Measurements from ENCODE around the gene AK9.
"Not testable (repeated sequence)": the region's sequence is repeated elsewhere in the genome, so short reads cannot be mapped to it uniquely, and the experiment has no call there.

Gene AK9

DNA sequence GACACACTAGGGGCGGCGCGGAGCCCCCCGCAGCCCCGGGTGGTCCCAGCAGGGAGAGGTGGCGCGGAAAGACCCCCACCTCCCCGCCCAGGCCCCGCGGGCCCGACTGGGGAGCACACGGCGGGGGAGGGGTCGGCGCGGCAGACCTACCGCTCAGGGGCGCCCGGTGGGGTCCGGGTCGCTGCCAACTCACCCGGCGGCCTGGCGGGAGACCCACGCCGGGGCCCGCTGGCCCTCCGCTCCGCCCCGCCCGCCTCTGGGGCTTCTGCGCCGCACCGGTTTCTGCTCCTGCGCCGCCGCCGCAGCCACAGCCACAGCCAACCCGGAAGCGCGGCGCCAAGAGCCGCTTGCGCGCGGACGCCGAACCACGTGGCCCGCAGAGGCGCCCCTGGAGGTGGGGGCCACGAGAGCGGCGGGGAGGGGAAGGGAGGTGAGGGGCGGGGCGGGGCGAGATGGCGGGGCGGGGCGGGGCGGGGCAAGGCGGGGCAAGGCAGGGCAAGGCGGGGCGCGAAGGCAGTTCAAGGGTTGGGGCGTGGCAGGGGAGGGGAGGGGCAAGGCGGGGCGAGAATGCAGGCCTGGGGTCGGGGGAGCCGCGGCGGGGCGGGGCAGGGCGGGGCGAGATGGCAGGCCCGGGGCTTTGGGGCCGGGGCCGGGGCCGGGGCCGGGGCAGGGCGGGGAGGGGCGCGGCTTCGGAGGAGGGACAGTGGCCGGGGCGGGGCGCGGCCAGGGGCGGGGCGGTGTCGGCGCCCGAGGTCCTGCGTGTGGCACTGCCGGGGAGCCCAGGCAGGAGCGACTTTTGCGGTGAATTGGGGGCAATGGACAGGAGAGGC is 207.9 kb downstream of the AK9 start, which contains the start of gene ZBTB24:
Gene ZBTB24 (minus strand): TSS at position 315 of the 830 bp plus-strand sequence. CDS start 1,193 bp downstream, outside the sequence.
- peak; percentile 82 for DNase-seq (ENCODE audit: low read depth, low spot score)

DNA sequence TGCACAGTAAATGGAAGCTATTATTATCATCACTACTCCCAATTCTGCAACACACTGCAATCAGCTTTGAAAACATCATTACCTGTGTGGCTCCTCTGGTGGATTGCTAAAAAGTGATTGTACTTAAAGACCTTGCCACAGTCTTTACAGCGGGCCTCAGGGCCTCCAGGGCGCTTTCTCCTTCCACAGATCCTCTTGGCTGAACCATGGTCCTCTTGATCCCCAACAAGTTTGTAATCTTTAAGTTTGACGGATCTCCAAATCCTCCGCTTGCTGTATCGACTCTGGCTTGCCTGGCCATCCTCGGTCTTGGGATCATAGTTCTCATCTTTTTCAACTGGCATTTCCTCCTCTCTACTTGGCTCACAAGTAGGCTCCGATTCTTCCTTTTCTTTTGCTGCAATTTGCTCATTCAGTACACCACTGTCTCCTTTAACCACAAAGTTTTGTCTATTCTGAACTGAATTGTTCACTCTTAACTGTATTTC is 210.0 kb downstream of the AK9 start:
- DNase-seq (ENCODE audit: low read depth, low spot score) = no peak

DNA sequence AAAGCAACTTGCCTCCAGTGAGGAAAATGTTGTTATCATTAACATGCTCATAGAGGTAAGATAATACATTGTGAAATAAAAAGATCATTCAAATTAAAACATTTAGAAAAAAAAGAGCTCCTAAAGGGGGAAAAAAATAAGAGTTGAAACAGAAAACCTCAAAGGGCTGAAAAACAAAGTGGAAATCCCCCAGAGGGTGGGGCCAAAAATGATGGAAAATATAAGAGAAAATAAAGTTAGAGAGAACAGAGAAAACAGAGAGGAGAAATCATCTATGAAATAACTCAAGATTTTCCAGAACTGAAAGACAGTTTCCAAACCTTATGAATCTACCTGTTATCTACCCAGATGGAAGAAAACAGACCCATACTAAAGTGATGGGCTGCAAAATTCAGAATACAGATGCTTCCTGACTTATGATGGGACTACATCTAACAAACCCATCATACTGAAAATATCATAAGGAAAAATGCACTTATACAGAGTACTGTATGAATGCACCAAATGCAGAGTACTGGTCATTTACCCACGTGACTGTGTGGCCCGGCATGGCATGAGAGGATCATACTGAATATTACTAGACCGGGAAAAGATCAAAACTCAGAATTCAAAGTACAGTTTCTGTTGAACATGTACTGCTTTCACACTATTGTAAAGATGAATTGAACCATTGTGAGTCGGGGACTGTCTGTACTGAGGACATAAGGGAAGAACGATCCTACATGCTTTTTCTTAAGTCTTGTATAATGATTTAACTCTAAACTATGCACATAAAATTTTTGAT is 212.0 kb downstream of the AK9 start:
- no peak for DNase-seq (ENCODE audit: low read depth, low spot score)

DNA sequence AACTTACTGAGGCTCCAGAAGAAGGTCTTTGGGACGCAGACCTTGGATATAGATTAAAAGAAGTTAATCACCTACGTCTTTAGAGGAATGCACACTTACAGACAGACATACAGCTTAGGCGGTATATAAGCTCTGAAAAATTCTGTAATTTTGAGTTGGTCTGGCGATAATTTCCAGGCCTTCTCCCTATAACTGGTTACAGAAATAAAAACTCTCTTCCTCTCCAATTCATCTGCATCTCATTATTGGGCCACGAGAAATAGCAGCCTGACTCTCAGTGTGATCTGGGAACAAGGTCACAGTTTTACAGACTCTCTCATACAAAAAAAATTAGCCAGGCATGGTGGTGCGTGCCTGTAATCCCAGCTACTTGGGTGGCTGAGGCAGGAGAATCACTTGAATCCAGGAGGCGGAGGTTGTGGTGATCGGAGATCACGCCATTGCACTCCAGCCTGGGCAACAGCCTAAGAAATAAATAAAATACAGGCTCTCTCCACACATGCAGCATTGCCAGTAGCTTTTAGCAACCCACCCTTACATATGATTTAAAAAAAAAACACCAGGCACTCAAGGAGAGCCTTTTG is 212.7 kb downstream of the AK9 start:
- no peak for DNase-seq (ENCODE audit: low read depth, low spot score)

DNA sequence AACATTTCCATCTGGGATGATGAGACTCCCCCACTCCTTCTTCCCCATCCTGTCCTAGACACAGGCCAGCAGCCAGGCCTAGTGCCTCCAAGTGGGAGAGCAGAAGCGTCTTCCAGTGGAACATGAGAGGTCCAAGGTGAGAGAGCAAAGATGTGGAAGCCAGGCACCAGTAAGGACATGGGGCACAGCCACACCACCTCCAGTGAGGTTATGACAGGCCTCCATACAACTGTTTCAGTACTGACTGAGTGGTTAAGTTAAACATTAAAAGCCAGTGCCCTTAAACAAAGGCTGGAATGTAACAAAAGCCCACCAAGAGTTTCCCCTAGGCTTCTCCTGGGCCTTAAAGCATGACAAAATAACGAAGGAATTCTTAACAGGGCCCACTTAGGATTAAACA is 213.3 kb downstream of the AK9 start:
- DNase-seq (ENCODE audit: low read depth, low spot score) = no peak

DNA sequence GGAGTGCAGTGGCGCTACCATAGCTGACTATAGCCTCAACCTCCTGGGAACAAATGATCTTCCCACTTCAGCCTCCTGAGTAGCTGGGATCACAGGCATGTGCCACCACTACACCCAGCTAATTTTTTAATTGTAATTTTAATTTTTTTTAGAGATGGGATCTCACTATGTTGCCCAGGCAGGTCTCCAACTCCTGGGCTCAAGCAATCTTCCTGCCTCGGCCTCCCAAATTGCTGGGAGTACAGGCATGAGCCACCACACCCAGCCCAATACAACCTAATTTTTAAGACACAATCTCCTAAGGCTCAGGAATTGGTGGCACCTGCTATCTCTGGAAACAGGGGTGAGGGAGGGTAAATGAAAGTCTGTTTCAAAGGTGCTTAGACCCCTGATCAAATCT is 213.8 kb downstream of the AK9 start:
- no peak for DNase-seq (ENCODE audit: low read depth, low spot score)

DNA sequence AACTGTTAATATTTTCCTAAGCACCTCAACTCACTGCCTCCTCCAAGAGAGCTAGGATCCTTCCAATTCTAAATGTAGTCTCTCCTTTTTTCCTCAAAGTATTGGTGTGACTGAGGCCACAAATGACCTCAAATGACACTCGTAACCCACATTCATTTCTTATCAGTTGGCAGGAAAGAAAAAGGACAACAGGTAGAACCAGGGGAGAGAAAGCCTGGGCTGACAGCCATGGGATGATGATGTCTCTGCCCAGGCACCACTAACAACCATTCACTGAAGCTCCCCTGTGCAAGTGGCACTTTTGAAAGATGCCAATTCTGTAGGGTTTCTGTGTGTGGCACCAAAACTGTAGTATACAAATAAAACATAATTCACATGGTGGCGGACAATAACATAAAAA is 215.4 kb downstream of the AK9 start:
- DNase-seq (ENCODE audit: low read depth, low spot score) = no peak

DNA sequence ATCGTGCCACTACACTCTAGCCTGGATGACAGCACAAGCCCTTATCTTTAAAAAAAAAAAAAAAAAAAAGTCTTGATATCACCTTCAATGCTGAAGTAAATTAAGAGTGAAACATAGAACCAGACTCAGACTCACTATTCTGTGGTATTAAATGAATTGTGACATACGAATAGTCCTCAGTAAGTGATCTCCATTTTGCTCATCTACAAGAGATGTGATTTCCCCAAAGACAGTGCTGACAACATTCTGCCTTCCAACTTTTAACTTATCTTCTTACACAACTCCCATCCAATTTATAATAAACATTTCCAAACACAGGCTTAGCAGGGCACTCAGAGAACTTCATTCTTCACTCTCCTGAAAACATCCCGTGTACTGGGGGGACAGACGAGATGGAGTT is 216.0 kb downstream of the AK9 start:
- DNase-seq (ENCODE audit: low read depth, low spot score) = no peak

DNA sequence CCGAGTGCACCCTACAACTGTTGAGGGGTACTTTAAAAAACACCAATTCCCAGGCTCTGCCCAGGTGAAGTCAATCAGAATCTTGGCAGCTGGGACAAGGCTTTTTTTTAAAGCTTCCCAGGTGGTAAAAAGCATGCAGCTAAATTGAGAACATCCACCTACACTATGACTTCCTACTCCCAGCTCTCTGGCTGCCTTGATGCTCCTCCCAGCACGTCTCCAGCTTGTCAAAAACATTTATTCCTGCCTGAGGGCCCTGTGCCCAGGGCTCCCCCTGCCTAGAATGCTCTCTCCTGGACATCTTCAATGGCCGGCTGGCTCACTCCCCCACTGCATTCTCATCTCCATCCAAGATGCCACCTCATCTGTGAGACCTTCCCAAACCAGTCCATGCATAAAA is 217.9 kb downstream of the AK9 start:
- no peak for DNase-seq (ENCODE audit: low read depth, low spot score)

DNA sequence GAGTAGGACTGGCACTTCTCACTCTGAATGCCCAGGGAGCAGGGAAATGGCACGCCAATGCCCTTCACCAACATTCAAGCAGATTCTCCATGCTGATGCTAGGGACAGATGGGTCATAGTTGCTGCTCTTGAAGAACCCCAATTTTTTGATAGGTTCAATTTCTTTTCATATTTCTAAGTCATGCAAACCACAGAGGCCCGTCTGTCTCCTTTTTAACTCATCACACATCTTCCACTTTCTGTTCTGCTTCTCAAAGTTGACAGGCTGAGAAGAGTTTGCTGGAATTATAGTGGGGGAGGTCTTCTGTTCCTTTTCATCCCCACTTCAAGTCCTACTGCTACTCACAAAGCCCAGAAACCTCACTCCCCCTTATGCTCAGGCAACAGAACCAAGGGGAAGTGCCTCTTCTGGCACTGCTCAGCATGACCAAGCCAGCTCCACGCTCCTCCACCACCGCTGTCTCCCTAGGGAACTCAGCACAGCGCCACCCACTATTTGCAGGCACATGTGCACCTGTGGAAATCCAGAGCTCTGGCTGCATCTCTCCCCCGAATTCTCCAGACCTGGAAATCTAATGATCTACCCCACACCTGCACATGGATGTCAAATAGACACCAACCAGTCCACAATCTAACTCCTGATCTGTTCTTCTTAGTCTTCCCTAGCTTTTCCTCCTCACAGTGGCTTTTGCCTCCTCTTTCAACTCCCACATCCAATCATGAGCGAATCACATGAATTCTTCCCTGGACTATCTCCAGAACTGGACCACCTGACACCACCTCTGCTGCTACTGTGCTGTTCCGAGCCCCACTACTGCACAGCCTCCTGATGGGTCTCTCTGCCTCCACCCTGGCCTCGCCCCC is 218.6 kb downstream of the AK9 start:
- no peak for DNase-seq (ENCODE audit: low read depth, low spot score)

DNA sequence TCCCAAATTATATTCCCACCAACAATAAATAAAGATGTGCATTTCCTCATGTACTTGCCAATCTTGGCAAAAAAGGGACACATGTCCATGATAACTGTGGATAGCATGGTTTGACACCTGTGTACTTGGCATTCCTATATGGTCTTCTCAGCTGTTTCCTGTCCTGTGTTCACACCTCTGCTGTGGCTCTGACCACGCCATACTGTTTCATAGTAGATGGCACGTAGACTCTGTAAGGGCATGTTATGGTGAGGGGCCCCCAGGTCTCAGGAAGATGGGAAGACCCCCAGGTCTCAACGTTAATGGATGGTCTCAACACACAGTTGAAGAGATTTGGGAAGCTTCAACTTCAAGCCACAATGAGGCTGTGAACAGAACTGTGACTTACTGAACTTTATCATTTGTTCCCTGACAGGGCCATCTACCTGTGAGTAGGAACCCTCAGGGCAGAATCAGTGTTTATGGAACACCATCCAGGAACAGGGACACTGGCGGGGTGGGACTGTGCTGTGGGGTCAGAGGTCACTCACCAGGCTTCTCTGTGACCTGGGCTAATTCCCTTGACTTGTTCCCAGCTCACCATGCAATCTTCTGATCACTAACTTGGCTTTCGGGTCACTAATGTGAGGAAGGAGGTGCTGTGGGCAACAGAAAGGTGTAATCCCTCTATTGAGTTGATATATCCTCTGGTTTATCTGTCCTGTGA is 219.7 kb downstream of the AK9 start:
- no peak for DNase-seq (ENCODE audit: low read depth, low spot score)

DNA sequence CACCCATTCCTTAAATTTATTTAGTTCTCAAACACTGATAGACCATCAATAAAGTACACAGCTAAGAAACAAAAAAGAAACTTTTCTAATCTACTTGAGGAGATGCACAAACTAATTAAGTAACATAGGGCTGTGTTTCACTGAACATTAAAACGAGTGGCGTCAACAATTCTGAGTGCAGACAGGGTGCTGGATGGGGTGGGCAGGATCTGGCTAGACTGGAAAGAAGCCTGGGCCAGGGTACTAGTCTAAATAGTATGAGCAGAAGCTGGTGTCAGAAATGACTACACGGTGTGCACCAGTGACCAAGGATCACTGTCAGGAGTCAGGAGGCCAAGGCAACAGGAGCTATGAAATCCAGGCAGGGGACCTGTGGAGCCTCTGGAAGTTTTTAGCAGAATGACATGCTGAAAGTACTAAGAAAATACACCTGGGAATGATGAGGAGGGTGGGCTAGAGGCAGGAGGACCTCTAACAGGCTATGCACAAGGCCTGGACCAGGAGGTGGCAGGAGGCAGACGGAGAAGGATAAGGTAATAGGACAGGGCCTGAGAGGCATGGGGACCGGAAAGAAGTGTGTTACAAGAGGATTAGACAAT is 221.3 kb downstream of the AK9 start:
- DNase-seq (ENCODE audit: low read depth, low spot score) = no peak

DNA sequence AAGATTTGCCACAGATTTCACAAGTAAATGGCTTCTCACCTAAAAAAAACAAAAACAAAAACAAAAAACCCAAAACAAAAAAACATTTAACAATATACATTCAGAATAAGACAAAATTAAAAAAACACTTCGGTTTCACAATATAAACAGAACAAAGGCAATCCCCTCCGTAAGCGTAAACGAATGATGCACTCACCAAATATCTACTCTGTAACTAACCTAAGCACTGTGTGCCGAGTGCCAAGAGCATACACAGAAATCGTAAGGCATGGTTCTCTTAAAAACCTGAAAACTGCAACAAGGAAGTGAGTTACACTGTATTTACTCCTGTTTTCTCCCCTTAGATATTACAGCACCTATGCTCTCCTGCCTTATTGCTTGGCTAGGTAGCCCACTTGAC is 223.3 kb downstream of the AK9 start:
- no peak for DNase-seq (ENCODE audit: low read depth, low spot score)

DNA sequence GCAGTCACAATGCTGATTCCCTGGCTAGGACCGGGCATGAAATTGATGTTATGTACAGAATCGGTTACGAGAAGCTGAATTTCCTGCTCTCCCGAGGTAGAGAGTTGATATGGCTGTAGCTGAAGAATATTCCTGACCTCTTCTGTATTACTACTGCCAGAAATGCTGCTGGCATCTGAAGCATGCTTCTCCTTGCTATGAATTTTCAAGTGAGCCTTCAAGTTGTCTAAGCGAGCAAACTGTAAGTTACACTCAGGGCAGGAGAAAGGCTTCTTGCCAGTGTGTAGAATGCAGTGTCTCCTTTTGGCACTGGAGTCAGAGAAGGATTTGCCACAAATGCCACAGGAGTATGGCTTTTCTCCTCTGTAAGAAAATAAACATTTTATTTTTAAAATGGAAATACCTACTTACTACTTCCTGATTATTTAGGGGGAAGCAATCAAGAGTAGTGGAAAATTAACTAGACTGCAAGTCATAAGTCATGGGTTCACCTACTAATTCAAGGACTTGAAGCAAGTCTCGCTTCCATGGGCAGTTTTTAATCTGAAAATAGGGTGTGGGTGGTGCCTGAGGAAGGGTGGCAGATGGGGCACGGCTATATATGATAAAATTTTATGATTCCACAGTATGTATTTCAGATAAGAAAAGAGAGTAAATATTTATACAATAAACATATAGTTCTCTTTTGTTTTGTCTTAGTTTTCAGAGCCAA is 224.6 kb downstream of the AK9 start:
- no peak for DNase-seq (ENCODE audit: low read depth, low spot score)

DNA sequence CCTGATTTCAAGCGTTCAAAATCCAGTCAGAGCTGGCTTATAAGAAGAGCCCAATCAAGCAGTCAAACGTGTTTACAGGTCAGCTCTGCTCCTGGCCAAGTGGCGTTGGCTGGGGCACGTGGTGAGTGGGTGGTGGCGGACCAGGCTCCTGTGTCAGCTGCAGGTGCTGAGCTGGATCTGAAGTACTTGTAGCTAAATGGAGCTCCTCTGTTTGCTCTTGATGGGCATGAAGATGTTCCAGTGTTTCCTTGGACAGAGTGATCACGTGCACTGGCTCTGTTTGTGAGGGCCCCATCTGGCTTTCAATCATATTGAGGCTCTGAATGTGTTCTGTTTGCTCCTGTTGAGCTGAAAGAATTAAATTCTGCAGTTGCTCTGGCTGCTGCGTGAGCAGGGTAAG is 225.2 kb downstream of the AK9 start:
- DNase-seq (ENCODE audit: low read depth, low spot score) = no peak

DNA sequence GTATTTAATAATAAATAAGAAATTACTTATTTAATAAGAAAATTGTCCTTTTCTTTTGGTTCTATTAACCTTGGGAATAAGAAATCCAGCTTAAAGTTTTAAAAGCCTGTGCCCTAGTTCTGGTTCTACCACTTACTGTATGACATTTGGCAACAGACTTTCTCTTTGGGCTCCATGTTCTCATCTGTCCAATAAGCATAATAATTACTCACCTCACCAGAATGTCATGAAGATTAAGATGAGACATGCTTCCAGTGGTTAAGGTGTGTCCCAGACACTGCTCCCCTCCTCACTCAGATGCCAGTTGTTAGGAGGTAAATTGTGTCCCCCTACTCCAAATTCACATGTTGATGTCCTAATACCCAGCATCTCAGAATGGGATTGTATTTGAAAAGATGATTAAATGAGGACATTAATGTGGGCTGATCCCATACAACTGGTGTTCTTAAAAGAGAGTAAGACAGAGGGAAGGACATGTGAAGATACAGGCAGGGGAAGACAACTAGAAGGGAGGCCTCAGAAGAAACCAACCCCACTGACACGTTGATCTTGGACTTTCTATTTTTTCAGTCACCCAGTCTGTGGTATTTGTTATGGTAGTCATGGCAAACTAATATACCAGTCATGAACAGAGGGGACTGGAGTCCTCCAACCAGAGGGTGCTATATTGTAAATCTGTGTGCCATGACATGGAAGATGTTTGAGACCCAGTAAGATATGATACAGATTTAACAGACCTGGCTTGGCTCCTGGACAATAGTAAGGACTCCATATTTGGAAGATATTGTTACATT is 229.1 kb downstream of the AK9 start:
- DNase-seq (ENCODE audit: low read depth, low spot score) = no peak

DNA sequence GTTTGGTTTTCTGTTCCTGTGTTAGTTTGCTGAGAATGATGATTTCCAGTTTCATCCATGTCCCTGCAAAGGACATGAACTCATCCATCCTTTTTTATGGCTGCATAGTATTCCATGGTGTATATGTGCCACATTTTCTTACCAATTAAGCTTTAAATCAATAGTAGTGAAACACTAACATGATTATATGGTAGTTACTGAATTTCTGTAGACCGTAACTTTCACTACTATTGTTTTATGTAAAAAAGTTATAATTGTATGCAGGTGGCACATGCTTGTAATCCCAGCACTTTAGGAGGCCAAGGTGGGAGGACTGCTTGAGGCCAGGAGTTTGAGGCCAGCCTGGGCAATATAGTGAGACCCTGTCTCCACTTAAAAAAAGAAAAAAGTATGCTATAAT is 229.8 kb downstream of the AK9 start:
- not testable (repeated sequence) for DNase-seq (ENCODE audit: low read depth, low spot score)

DNA sequence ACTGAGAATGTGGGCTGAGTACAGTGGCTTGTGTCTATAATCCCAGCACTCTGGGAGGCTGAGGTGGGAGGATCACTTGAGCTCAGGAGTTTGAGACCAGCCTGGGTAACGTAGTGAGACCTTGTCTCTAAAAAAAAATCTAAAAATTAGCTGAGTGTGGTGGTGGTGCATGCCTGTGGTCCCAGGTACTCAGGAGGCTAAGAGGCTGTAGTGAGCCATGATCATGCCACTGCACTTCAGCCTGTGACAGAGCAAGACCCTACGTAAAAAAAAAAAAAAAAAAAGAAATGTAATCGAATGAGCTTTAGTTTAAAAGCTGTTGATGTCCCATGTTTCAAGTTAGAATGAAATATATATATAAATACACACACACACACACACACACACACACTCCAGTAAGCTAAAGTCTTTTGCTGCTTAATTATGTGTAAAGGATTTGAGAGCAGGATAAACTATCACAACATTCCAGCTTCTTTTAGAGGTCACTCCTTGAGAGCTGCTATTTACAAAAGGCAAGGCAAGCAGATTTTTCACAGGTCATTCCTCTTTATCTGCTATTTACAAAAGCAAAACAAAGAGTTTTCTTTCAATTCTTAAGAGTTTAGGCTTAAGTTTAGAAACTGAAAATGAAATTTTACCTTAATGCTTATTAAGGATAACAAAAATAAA is 230.7 kb downstream of the AK9 start:
- no peak for DNase-seq (ENCODE audit: low read depth, low spot score)
